Liver (tissue), 3 donors: ENCODE data around the gene PTCH2.

Experiments used
- CTCF ChIP-seq: fragments of 150-350 bp; IDR thresholded peaks from 2 replicates; pipeline ENCODE4 v1.5.1; 2017; ENCODE audit warnings: improper control_type of control experiment, low read depth, low read length; ENCODE audit not compliant: missing input control
- FOXA2 ChIP-seq: IDR thresholded peaks from 2 replicates; pipeline ENCODE4 v1.6.1; 2016; ENCODE audit warnings: antibody characterized with exemption
- GABPA ChIP-seq, 2 donors: IDR thresholded peaks in 1 of 2; conservative IDR thresholded peaks in 1 of 2; 2 replicates each; pipeline ENCODE4 v1.6.1; 2016; ENCODE audit warnings: antibody characterized with exemption in 2 of 2, mild to moderate bottlenecking in 1 of 2, moderate library complexity in 1 of 2
- HNF4A ChIP-seq, 2 donors: conservative IDR thresholded peaks; 2 replicates each; pipeline ENCODE4 v1.6.1; 2016; ENCODE audit warnings: antibody characterized with exemption in 2 of 2, mild to moderate bottlenecking in 2 of 2
- HNF4G ChIP-seq: IDR thresholded peaks from 2 replicates; pipeline ENCODE4 v1.6.1; 2016; ENCODE audit warnings: antibody characterized with exemption
- JUND ChIP-seq, 2 donors: IDR thresholded peaks; 2 replicates each; pipeline ENCODE4 v1.6.1; 2016; ENCODE audit warnings: antibody characterized with exemption in 2 of 2
- MAX ChIP-seq: IDR thresholded peaks from 2 replicates; pipeline ENCODE4 v1.6.1; 2016; ENCODE audit warnings: antibody characterized with exemption
- RAD21 ChIP-seq, 2 donors: IDR thresholded peaks; 2 replicates each; pipeline ENCODE4 v1.6.1; 2016; ENCODE audit warnings: antibody characterized with exemption in 2 of 2, mild to moderate bottlenecking in 2 of 2
- RXRA ChIP-seq, 2 donors: IDR thresholded peaks; 2 replicates each; pipeline ENCODE4 v1.6.1; 2017 to 2018; ENCODE audit warnings: antibody characterized with exemption in 2 of 2, mild to moderate bottlenecking in 1 of 2
- SP1 ChIP-seq: IDR thresholded peaks from 2 replicates; pipeline ENCODE4 v1.6.1; 2018; ENCODE audit warnings: antibody characterized with exemption, mild to moderate bottlenecking
- TAF1 ChIP-seq: conservative IDR thresholded peaks from 2 replicates; pipeline ENCODE4 v1.6.1; 2016; ENCODE audit warnings: antibody characterized with exemption, mild to moderate bottlenecking
- YY1 ChIP-seq: IDR thresholded peaks from 2 replicates; pipeline ENCODE4 v1.6.1; 2016; ENCODE audit warnings: antibody characterized with exemption, mild to moderate bottlenecking
- ZBTB33 ChIP-seq: IDR thresholded peaks from 2 replicates; pipeline ENCODE4 v1.6.1; 2016; ENCODE audit warnings: antibody characterized with exemption
- TF ChIP-seq, protein P1 (sequence below): IDR thresholded peaks from 2 replicates; pipeline ENCODE4 v1.6.1; 2016; ENCODE audit warnings: antibody characterized with exemption
- donor health status: healthy.
- donor health status: healthy.

DNA sequence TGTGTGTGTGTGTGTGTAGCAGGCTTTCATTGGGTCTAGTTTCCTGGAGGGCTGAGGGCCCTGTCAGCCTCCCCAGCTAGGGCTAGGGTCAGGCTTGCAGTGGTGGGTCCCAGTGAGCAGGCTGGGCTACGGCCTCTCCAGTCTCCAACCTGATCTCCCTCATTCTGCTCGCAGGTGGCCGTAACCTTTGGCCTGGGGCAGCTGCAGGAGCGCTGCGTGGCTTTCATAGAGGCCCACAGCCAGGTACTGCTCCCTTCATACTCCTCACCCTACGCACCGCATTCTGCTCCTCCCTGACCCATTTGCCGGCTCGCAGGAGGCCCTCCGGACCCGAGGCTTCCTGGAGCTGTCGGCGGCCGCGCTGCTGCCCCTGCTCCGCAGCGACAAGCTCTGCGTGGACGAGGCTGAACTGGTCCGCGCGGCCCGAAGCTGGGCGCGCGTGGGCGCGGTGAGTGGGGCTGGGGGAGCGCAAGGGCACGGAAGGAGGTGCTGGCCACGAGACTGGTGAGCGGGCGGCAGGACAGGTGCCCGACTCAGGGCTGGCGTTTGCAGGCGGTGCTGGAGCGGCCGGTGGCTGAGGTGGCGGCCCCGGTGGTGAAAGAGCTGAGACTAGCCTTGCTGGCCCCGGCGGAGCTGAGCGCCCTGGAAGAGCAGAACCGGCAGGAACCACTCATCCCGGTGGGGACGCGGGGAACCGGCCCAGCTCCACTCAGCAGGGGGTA is 30.1 kb downstream of the PTCH2 start:
- TF ChIP-seq CTCF (no peak), SP1 (peak; percentile 50), MAX (no peak), GABPA (IDR thresholded peaks at IDR 0.05 in 1 of 2, conservative IDR thresholded peaks at IDR 0.05 in 1 of 2) (no peak), RAD21 (IDR thresholded peaks at IDR 0.05) (no peak), YY1 (no peak), JUND (IDR thresholded peaks at IDR 0.05) (no peak), TAF1 (no peak), RXRA (IDR thresholded peaks at IDR 0.05) (peak in 1 of 2 donors; percentile 15), FOXA2 (no peak), ZBTB33 (no peak), HNF4G (no peak), HNF4A (conservative IDR thresholded peaks at IDR 0.05) (peak; percentile 20 to 46)
- TF ChIP-seq, protein P1, sequence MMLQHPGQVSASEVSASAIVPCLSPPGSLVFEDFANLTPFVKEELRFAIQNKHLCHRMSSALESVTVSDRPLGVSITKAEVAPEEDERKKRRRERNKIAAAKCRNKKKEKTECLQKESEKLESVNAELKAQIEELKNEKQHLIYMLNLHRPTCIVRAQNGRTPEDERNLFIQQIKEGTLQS, result no peak
